IPS-18a (cell line): Measurements from ENCODE around the gene BFSP1.

ENCODE experiments used
- H3K27ac ChIP-seq: one replicate; pipeline ENCODE4 v1.5.1; 2013; ENCODE audit warnings: low read length
- H3K27me3 ChIP-seq: one replicate; pipeline ENCODE4 v1.6.1; 2013; ENCODE audit warnings: mild to moderate bottlenecking, low read length; ENCODE audit not compliant: control insufficient read depth, insufficient read depth
- H3K36me3 ChIP-seq: one replicate; pipeline ENCODE4 v1.6.1; 2013; ENCODE audit warnings: low read depth, low read length; ENCODE audit not compliant: control insufficient read depth
- H3K4me1 ChIP-seq: one replicate; pipeline ENCODE4 v1.6.1; 2013; ENCODE audit warnings: low read depth, low read length; ENCODE audit not compliant: control insufficient read depth
- H3K4me3 ChIP-seq: one replicate; pipeline ENCODE4 v1.5.1; 2013; ENCODE audit warnings: low read length
- H3K9ac ChIP-seq: one replicate; pipeline ENCODE4 v1.6.1; 2013; ENCODE audit warnings: mild to moderate bottlenecking, low read length, moderate library complexity
- H3K9me3 ChIP-seq: one replicate; pipeline ENCODE4 v1.6.1; 2013; ENCODE audit warnings: low read depth, low read length; ENCODE audit not compliant: control insufficient read depth

BFSP1 gene

DNA sequence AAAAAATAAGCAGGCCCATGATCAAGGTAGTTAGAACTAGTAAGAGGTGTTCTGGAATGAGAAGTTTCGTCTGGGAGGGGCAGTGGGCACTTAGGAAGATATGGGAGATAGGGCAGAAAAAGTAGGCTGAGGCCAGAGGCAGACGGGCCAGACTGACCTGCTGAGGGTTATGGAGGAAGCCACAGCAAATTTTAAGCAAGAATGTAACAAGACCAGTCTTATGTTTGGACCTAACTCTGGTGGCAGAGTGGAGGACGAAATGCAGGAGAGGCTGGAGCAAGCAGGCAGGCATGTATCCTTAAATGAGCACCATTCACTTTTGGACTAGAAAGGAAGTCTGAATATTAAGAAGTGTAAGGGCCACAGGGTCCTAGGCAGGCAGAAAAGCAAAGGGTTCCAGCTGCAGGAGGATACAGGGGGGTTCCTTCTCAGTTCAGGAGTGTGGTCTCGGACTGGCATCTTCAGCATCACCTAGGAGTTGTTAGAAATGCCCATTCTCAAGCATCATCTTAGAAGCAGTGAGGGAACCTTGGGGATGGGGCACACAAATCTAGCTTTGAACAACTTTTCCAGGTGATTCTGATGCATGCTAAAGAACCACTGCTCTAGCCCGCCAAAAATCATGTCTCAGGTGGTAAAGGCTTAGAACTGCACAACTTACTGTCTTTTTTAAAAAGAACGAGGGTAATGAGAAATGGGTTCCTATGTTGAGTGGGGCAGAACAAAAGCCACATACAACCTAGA, 37.0 kb upstream of the BFSP1 start:
- no peaks in the 10 kb centered on the region for H3K36me3 ChIP-seq
- no peaks in the 10 kb centered on the region for H3K9me3 ChIP-seq
- H3K4me3 ChIP-seq: peak overlapping the region; percentile 82
- peak overlapping the region; percentile 90 for H3K9ac ChIP-seq
- H3K27ac ChIP-seq: peak overlapping the region; percentile 90
- no peaks in the 10 kb centered on the region for H3K27me3 ChIP-seq
- H3K4me1 ChIP-seq: peaks cover 29% of the 10 kb centered on the region

DNA sequence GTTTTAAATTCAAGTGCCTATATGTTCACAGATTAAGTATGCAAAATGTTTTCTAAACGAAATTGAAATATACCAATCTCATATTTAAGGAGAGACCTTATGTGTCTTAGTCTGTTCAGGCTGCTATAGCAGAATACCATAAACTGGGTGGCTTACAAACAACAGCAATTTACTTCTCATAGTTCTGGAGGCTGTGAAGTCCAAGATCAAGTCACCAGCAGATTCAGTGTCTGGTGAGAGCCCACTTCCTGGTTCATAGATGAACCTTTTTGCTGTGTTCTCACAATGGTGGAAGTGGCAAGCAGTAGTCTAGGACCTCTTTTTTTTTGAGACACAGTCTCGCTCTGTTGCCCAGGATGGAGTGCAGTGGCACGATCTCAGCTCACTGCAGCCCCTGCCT, 35.2 kb upstream of the BFSP1 start:
- no peak overlapping the region for H3K9ac ChIP-seq
- no peaks in the 10 kb centered on the region for H3K27me3 ChIP-seq
- no peak overlapping the region for H3K4me3 ChIP-seq
- no peaks in the 10 kb centered on the region for H3K9me3 ChIP-seq
- H3K27ac ChIP-seq: no peak overlapping the region
- H3K36me3 ChIP-seq: no peaks in the 10 kb centered on the region
- H3K4me1 ChIP-seq: peaks cover 11% of the 10 kb centered on the region

DNA sequence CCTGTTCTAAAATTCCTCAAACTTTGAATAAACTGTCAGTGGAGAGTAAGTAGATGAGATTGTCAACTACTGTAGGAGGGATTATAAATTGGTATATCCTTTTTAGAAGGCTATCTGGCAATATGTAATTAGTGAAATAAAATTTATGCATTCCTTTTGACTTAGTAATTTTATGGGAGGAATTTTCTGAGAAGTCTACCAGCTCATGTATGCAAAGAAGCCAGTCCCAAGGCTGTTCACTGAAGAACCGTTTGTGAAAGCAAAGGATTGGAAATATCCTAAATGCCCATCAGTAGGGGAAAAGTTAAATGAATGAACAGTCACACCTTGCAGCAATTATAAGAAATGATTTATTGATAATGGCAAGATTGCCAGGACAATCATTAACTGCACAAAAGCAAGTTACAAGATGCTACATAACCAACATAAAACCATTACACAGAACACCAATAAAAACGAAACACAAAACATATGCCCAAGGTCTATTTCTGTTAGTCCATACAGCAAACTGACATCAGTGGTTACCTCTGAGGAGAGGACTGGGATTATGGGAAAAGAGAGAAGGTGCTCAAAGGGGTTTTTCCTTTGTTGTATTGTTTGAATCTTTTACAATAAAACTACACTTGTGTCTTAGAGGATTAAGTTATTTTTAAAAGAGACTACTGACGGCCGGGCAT, 34.1 kb upstream of the BFSP1 start:
- Histone ChIP-seq H3K9me3 (no peaks in the 10 kb centered on the region), H3K9ac (no peak overlapping the region), H3K27ac (no peak overlapping the region), H3K4me1 (peaks cover 7% of the 10 kb centered on the region), H3K27me3 (no peaks in the 10 kb centered on the region), H3K36me3 (no peaks in the 10 kb centered on the region), H3K4me3 (no peak overlapping the region)

DNA sequence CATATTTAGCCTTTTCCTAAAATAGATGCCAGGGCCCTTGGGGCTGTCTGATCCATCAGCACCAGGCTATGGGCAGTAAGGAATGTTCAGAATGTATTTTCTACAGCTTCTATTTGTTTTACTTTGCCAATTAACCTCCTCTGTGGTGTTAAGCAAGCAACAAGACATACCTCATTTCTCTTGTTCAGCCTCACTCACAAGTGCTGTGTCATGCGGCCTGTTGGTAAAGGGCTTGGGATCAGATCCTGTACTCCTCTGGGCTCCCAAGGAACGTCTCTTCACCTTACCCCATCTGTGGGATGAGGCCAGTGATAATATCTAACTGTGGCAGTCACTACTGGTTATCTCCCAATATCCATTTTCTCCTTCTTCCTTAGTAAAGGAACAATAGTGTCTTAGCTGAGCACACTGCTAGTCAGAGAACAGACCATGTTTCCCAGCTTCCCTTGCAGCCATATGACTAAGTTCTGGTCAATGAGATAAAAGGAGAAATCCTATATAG, 31.7 kb upstream of the BFSP1 start:
- H3K9ac ChIP-seq: no peak overlapping the region
- peaks cover 13% of the 10 kb centered on the region for H3K4me1 ChIP-seq

DNA sequence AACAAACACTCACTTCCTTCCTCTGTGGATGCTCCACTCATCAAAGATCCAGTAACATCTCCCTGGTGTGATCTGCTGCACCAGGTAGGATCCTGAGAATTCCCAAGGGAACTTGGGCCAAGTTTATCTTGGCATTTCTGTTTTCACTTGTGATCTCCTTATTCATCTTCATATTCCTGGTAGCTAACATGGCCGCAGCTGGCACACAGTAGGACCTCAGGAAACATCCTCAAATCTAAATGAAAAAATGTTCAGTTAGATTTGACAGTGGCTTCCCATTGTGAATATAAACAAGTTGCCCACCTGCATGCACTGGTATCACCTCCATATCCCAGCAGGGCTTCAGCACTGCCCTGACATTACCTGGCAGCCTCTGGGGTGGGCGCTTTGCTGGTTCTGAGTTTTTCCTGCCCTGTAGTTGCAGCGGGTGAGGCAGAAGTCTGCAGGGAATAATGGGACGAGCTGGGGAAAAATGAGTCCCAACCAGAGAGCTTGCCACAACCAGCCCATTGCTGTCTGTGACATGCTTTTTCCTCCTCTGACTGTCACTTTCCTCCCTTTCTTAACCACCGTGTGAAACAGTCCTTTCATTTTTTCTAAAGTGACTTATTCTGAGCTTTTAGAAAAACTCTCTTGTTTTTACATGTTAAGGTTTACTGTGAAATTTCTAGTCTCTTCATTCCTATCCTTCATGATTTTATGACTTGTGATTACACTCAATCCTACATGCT, 29.3 kb upstream of the BFSP1 start:
- no peak overlapping the region for H3K4me3 ChIP-seq
- H3K9ac ChIP-seq: no peak overlapping the region
- H3K36me3 ChIP-seq: no peaks in the 10 kb centered on the region
- no peaks in the 10 kb centered on the region for H3K27me3 ChIP-seq
- no peaks in the 10 kb centered on the region for H3K9me3 ChIP-seq
- peaks cover 23% of the 10 kb centered on the region for H3K4me1 ChIP-seq
- H3K27ac ChIP-seq: no peak overlapping the region

More for the DNA sequence above, 31.7 kb upstream of the BFSP1 start:
- no peaks in the 10 kb centered on the region for H3K36me3 ChIP-seq
- H3K4me3 ChIP-seq: no peak overlapping the region
- no peak overlapping the region for H3K27ac ChIP-seq
- H3K9me3 ChIP-seq: no peaks in the 10 kb centered on the region
- H3K27me3 ChIP-seq: no peaks in the 10 kb centered on the region

DNA sequence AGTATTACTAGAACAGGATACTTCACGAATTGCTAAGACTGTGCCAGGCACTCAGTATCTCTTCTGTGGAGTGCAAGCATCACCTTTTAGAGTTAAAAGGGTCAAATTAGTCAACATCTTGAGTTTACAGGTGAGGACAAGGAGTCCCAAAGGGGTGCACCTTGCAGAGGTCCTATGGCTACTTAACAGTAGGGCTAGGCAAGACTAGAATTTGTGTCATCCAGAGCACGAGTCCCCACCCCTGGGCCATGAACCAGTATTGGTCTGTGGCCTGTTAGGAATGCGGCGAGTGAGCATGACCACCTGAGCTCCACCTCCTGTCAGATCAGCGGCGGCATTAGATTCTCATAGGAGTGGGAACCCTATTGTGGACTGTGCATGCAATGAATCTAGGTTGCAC, 28.2 kb upstream of the BFSP1 start:
- Histone ChIP-seq H3K27ac (no peak overlapping the region), H3K9ac (no peak overlapping the region), H3K36me3 (no peaks in the 10 kb centered on the region)

DNA sequence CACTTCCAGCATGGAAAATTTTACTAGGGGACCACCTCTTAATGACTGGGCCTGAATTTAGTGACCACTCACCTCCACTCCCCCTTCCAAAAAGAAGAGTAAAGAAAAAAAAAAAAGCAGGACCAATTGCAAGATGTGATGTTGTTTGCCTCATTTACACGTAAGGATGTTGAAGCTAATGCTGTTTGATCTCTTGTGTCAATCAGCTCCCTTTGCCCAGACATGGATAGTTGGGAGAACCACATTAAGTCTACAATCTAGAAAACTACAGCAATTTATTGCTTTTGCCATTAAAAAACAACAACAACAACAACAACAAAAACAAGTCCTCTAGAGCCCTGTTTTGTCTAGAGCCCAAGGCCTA, 27.7 kb upstream of the BFSP1 start:
- Histone ChIP-seq H3K9me3 (no peaks in the 10 kb centered on the region), H3K27me3 (no peaks in the 10 kb centered on the region), H3K27ac (no peak overlapping the region), H3K4me1 (peaks cover 23% of the 10 kb centered on the region), H3K4me3 (no peak overlapping the region), H3K9ac (no peak overlapping the region), H3K36me3 (no peaks in the 10 kb centered on the region)

More for the DNA sequence above, 28.2 kb upstream of the BFSP1 start:
- Histone ChIP-seq H3K9me3 (no peaks in the 10 kb centered on the region), H3K27me3 (no peaks in the 10 kb centered on the region), H3K4me3 (no peak overlapping the region), H3K4me1 (peaks cover 23% of the 10 kb centered on the region)

DNA sequence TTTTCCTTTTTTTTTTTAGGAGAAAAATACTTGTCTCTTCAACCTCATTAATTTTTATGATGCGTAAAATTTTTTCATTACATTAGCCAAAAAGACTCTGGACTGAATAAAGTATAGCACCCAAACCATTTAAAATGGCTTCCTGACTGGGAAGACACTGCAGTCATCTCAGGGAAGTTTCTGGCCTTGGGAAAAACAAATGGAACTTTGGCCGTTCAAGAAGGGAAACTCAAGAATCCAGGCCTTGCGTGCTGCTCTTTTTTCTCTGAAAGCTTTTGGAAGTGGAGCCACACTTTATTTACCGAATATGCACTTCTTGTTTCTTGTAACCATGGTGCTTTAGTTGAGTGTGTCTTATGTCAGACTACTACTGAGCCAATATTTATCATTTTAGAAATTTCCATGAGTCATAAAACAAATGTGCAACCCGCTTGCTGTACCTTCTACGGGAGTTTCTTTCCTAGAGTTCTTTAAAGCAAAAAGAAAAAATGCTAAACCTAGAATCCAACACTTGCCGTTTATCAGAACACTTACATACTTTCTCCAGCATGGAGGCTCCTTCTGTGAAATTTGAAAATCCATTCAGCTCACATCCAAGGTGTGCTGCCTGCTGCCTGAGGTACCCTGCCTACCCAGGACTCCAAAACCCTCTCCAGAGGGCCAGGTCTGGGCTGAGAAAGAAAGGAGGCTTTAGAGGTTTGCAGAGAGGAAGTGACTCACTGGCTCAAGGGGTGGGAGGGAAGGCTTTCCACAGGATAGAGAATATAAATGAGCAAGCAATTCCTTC, 27.2 kb upstream of the BFSP1 start:
- H3K4me3 ChIP-seq: no peak overlapping the region
- H3K27me3 ChIP-seq: no peaks in the 10 kb centered on the region
- peaks cover 23% of the 10 kb centered on the region for H3K4me1 ChIP-seq
- H3K36me3 ChIP-seq: no peaks in the 10 kb centered on the region
- H3K9ac ChIP-seq: no peak overlapping the region
- H3K27ac ChIP-seq: peak overlapping the region; percentile 15
- no peaks in the 10 kb centered on the region for H3K9me3 ChIP-seq

DNA sequence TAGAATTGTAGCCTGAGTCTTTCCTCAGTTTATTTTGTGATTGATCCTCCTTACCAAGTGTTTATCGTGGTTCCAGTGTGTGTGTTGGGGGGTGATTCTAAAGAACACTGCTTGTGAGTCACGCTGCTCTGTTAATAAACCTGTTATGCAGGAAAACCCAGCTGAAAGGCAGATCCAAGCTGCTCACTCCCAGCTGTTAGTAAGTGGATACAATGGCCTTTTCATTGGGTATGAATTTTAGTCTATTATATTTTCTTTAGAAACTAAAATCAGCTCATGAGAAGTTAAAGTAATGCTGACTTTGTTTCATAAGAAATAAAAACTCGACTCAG, 26.5 kb upstream of the BFSP1 start:
- H3K9ac ChIP-seq: no peak overlapping the region
- no peak overlapping the region for H3K4me3 ChIP-seq
- no peaks in the 10 kb centered on the region for H3K9me3 ChIP-seq
- H3K36me3 ChIP-seq: no peaks in the 10 kb centered on the region
- H3K27ac ChIP-seq: no peak overlapping the region
- no peaks in the 10 kb centered on the region for H3K27me3 ChIP-seq
- H3K4me1 ChIP-seq: peaks cover 23% of the 10 kb centered on the region

DNA sequence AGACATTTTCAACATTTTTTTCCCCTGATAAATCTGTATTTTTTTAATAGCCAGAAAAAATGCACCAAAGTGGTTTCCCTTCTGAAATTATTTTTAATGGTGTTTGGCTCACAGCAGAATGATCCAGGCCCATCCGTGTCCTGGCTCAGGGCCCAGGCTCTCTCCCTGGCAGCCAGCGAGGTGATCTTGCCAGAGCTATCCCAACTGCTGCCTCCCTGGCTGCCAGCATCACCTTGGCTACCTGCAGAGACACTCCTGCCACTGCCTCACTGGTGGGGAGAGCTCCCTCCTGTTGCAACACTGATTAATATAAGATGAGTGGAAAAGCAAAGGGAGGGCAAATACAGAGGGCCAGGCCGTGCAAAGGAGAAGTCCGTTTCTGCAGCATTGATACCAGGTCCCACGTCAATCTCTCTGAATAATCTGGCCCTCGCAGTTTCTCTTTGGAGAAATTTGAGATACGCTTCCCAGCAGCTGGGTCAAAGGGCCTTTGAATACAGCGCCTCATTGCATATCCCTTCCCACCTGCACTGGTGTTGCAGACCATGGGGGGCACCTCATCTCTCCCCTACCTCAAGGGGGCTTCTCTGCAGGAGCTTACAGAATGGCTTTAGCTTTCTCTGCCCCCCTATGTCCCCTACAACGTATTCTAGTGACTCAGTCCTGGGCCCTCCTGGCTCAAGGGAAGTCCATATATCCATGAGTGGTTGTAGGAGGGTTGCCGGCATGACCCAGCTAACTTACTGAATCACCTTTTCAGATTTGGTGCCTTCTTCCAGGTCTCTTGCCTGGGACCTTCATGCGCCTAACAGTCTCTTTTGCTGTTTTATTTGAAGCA, 25.9 kb upstream of the BFSP1 start:
- no peak overlapping the region for H3K9ac ChIP-seq
- H3K4me1 ChIP-seq: peaks cover 23% of the 10 kb centered on the region
- no peaks in the 10 kb centered on the region for H3K27me3 ChIP-seq
- no peaks in the 10 kb centered on the region for H3K9me3 ChIP-seq
- H3K27ac ChIP-seq: no peak overlapping the region
- H3K4me3 ChIP-seq: no peak overlapping the region
- no peaks in the 10 kb centered on the region for H3K36me3 ChIP-seq
